Endothelial cell of umbilical vein (primary cell): ENCODE data around the gene HDAC4. TPM values are rescaled to one million over a fixed set of nuclear protein-coding genes. Genes with fewer than 3 reads are reported as not detected.

ENCODE experiments used
- BruUV-seq: library from RNA; stranded (reverse); fragments of 400-500 nt; replicated peaks from 2 replicates; lab custom pipeline; 2021; lab: Mats Ljungman, UMichigan
- CTCF ChIA-PET: fragments of 300-600, 350-600 bp; sonication (Branson Sonifier 250); formaldehyde crosslinking; loops from one replicate; lab custom pipeline; 2021; ENCODE audit warnings: antibody characterized with exemption, inconsistent platforms; lab: Charles Lee
- POLR2A ChIA-PET: fragments of 300-600, 350-600 bp; sonication (Branson Sonifier 250); formaldehyde crosslinking; loops from one replicate; lab custom pipeline; 2021; ENCODE audit warnings: antibody characterized with exemption, inconsistent platforms; lab: Charles Lee
- DNase-seq: peaks from one replicate; pipeline ENCODE4 v3.0.0-alpha.2; 2011; ENCODE audit warnings: low read depth, low spot score
- FAIRE-seq: peaks from 2 replicates; lab custom pipeline; 2011; peaks lifted over from hg19 to GRCh38; lab: Jason Lieb, UNC
- H2AFZ ChIP-seq: 2 replicates; pipeline ENCODE4 v1.6.0; 2012; ENCODE audit warnings: low read depth, low read length, control low read depth, inconsistent platforms
- H3K27ac ChIP-seq: 2 replicates; pipeline ENCODE4 v1.5.1; 2011; ENCODE audit warnings: low read depth, mild to moderate bottlenecking, control low read depth, low read length, moderate library complexity; ENCODE audit not compliant: insufficient read depth
- H3K27me3 ChIP-seq, 2 experiments: 2 replicates each; pipeline versions ENCODE4 v1.6.0 to v1.6.1; 2011; ENCODE audit warnings: low read length in 2 of 2, mixed read lengths in 1 of 2; ENCODE audit not compliant: control insufficient read depth in 2 of 2, insufficient read depth in 2 of 2
- H3K36me3 ChIP-seq, 2 experiments: 2 replicates in 1 of 2; 3 replicates in 1 of 2; pipeline ENCODE4 v1.5.1; 2011; ENCODE audit warnings: low read length in 2 of 2, mild to moderate bottlenecking in 1 of 2, moderate library complexity in 1 of 2; ENCODE audit not compliant: control insufficient read depth in 2 of 2, insufficient read depth in 2 of 2; ENCODE audit errors: extremely low read depth in 1 of 2
- H3K4me1 ChIP-seq: 3 replicates; pipeline ENCODE4 v1.5.1; 2011; ENCODE audit warnings: mild to moderate bottlenecking, low read length; ENCODE audit not compliant: control insufficient read depth, insufficient read depth; ENCODE audit errors: extremely low read depth
- H3K4me2 ChIP-seq: 2 replicates; pipeline ENCODE4 v1.6.1; 2011; ENCODE audit warnings: low read length, control low read depth, mixed read lengths; ENCODE audit not compliant: insufficient read depth
- H3K4me3 ChIP-seq, 3 experiments: fragments of 200-600 bp in 1 of 3; sonication (generic), shearing (Covaris generic) in 1 of 3; replicated peaks in 1 of 3; 2 replicates each; pipeline ENCODE4 v1.5.1; 2011 to 2016; ENCODE audit warnings: control low read depth in 3 of 3, low read length in 3 of 3, mild to moderate bottlenecking in 2 of 3, inconsistent platforms in 1 of 3, low read depth in 1 of 3, moderate library complexity in 1 of 3; ENCODE audit not compliant: insufficient read depth in 1 of 3
- H3K79me2 ChIP-seq: 2 replicates; pipeline ENCODE4 v1.6.0; 2012; ENCODE audit warnings: low read length, inconsistent platforms; ENCODE audit not compliant: control insufficient read depth, insufficient read depth
- H3K9ac ChIP-seq: replicated peaks from 2 replicates; pipeline ENCODE3; 2011; ENCODE audit warnings: low read length, control low read depth; ENCODE audit not compliant: insufficient read depth; ENCODE audit errors: extremely low read depth
- H3K9me1 ChIP-seq: replicated peaks from 3 replicates; pipeline ENCODE4 v1.6.0; 2011; ENCODE audit warnings: mild to moderate bottlenecking, low read length; ENCODE audit not compliant: control insufficient read depth, insufficient read depth; ENCODE audit errors: extremely low read depth
- H3K9me3 ChIP-seq: replicated peaks from 2 replicates; pipeline ENCODE4 v1.5.1; 2012; ENCODE audit warnings: low read length, inconsistent platforms; ENCODE audit not compliant: control insufficient read depth, insufficient read depth
- H4K20me1 ChIP-seq: replicated peaks from 2 replicates; pipeline ENCODE3; 2011; ENCODE audit warnings: mild to moderate bottlenecking, low read length; ENCODE audit not compliant: control insufficient read depth, insufficient read depth; ENCODE audit errors: extremely low read depth
- EZH2 ChIP-seq: IDR thresholded peaks from 2 replicates; pipeline ENCODE4 v1.6.1; 2012; ENCODE audit warnings: borderline replicate concordance, low read depth, mild to moderate bottlenecking, moderate library complexity, low read length, inconsistent platforms; ENCODE audit not compliant: severe bottlenecking
- FOS ChIP-seq: IDR thresholded peaks from 2 replicates; pipeline ENCODE4 v1.6.1; 2011; ENCODE audit warnings: mild to moderate bottlenecking, low read length, moderate library complexity, borderline replicate concordance; ENCODE audit not compliant: insufficient read depth
- GATA2 ChIP-seq: IDR thresholded peaks from 2 replicates; pipeline ENCODE4 v1.7.0; 2011; ENCODE audit warnings: low read depth, mild to moderate bottlenecking, moderate library complexity, mixed read lengths, low read length; ENCODE audit not compliant: insufficient read length, insufficient read depth
- JUN ChIP-seq: IDR thresholded peaks from 2 replicates; pipeline ENCODE4 v1.6.1; 2011; ENCODE audit warnings: borderline replicate concordance, low read depth; ENCODE audit not compliant: insufficient read length, insufficient read depth
- MYC ChIP-seq: IDR thresholded peaks from one replicate; pipeline ENCODE4 v1.6.1; 2011; ENCODE audit warnings: mild to moderate bottlenecking, low read depth, low read length
- POLR2A ChIP-seq: IDR thresholded peaks from 2 replicates; pipeline ENCODE4 v1.6.1; 2012; ENCODE audit warnings: low read depth, mild to moderate bottlenecking, control low read depth, low read length
- POLR2AphosphoS5 ChIP-seq: IDR thresholded peaks from 2 replicates; pipeline ENCODE4 v1.6.1; 2012; ENCODE audit warnings: low read depth, mild to moderate bottlenecking, control low read depth, low read length, moderate library complexity; ENCODE audit not compliant: insufficient read depth
- dilution Hi-C: fragments of 300-500 bp; cut with MboI; formaldehyde crosslinking; loops from one replicate; pipeline ENCODE4 v1.15.0; 2019; ENCODE audit warnings: low sequenced_read_pairs; ENCODE audit not compliant: extremely low pct_ligation_motif_present
- intact Hi-C: fragments of 100-400 bp; cut with micrococcal nuclease; formaldehyde crosslinking; loops from one replicate; pipeline ENCODE4 v1.10.0; 2022
- polyA plus RNA-seq, 4 experiments: library from polyadenylated mRNA; depleted of rRNA in 3 of 4; stranded (reverse) in 3 of 4; unstranded in 1 of 4; fragments of >200 nt; gene quantifications; 2 replicates each; pipeline versions ENCODE4 v1.2.1 to v1.2.3, GENCODE V29; 2011 to 2012; ENCODE audit warnings: missing spikeins in 1 of 4
- total RNA-seq: library from RNA; stranded (reverse); gene quantifications from 2 replicates; pipeline ENCODE4 v1.2.3, GENCODE V29; 2021
- TF ChIP-seq, protein P1 (sequence below), 2 donors: IDR thresholded peaks; 1 replicate in 1 of 2; 2 replicates in 1 of 2; pipeline ENCODE4 v1.5.1; 2011; ENCODE audit warnings: low read length in 2 of 2, mild to moderate bottlenecking in 2 of 2, moderate library complexity in 2 of 2, control low read depth in 1 of 2, inconsistent platforms in 1 of 2, low read depth in 1 of 2; ENCODE audit not compliant: insufficient read depth in 1 of 2; ENCODE audit errors: extremely low read depth in 1 of 2
- TF ChIP-seq, protein P2 (sequence below): IDR thresholded peaks from 2 replicates; pipeline ENCODE4 v1.6.1; 2011; ENCODE audit not compliant: insufficient read depth, insufficient read length

Gene HDAC4
- total and polyA plus RNA-seq, 2 donors (not counting 3 experiments of a cell fraction or from before 2014, with no cell fraction given): 13.4 to 33.0 TPM

DNA sequence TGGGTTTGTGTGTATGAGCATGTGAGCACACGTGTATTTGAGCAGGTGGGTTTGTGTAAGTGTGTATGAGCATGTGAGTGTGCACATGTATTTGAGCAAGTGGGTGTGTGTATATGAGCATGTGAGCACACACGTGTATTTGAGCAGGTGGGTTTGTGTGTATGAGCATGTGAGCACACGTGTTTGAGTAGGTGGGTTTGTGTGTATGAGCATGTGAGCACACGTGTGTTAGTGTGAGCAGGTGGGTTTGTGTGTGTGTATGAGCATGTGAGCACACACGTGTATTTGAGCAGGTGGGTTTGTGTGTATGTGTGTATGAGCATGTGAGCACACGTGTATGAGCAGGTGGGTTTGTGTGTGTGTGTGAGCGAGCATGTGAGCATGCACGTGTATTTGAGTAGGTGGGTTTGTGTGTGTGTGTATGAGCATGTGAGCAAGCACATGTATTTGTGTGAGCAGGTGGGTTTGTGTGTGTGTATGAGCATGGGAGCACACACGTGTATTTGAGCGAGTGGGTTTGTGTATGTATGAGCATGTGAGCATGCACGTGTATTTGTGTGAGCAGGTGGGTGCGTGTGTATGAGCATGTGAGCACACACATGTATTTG, 383.2 kb downstream of the HDAC4 start:
- Histone ChIP-seq H3K9ac (no peak overlapping the region), H3K4me3 (no peak overlapping the region), H3K79me2 (no peaks in the 10 kb centered on the region), H3K9me3 (no peaks in the 10 kb centered on the region), H3K4me1 (no peaks in the 10 kb centered on the region), H3K27me3 (no peaks in the 10 kb centered on the region), H3K9me1 (no peaks in the 10 kb centered on the region), H3K4me2 (no peak overlapping the region), H3K36me3 (no peaks in the 10 kb centered on the region), H2AFZ (no peak overlapping the region), H4K20me1 (no peaks in the 10 kb centered on the region), H3K27ac (no peak overlapping the region)
- CTCF ChIA-PET: no interaction called here
- no peak for DNase-seq
- POLR2A ChIA-PET: no interaction called here
- intact Hi-C loops (no loop called here), dilution Hi-C loops (no loop called here)
- BruUV-seq: no TSS peak
- no peak for FAIRE-seq
- TF ChIP-seq FOS (no peak), GATA2 (no peak), POLR2A (no peak), EZH2 (no peak), JUN (no peak), POLR2AphosphoS5 (no peak), MYC (no peak)
- TF ChIP-seq, protein P1, sequence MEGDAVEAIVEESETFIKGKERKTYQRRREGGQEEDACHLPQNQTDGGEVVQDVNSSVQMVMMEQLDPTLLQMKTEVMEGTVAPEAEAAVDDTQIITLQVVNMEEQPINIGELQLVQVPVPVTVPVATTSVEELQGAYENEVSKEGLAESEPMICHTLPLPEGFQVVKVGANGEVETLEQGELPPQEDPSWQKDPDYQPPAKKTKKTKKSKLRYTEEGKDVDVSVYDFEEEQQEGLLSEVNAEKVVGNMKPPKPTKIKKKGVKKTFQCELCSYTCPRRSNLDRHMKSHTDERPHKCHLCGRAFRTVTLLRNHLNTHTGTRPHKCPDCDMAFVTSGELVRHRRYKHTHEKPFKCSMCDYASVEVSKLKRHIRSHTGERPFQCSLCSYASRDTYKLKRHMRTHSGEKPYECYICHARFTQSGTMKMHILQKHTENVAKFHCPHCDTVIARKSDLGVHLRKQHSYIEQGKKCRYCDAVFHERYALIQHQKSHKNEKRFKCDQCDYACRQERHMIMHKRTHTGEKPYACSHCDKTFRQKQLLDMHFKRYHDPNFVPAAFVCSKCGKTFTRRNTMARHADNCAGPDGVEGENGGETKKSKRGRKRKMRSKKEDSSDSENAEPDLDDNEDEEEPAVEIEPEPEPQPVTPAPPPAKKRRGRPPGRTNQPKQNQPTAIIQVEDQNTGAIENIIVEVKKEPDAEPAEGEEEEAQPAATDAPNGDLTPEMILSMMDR (IDR thresholded peaks at IDR 0.05; ENCODE audit: extremely low read depth in 1 of 2, insufficient read depth in 1 of 2, low read depth in 1 of 2, low read length in 2 of 2): no peak
- TF ChIP-seq, protein P2, sequence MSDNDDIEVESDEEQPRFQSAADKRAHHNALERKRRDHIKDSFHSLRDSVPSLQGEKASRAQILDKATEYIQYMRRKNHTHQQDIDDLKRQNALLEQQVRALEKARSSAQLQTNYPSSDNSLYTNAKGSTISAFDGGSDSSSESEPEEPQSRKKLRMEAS: no peak
